HG03139 (cell line): ENCODE data around the gene DSCAM.

ENCODE experiments used
- ATAC-seq: cut with Tn5 transposase; IDR thresholded peaks from one replicate; pipeline ENCODE4 v1.9.1; 2021; ENCODE audit not compliant: unreplicated experiment

The DSCAM gene

GRCh38 chr21:40562242-40563002, 284.5 kb downstream of the DSCAM start:
- ATAC-seq, result no peak

DNA sequence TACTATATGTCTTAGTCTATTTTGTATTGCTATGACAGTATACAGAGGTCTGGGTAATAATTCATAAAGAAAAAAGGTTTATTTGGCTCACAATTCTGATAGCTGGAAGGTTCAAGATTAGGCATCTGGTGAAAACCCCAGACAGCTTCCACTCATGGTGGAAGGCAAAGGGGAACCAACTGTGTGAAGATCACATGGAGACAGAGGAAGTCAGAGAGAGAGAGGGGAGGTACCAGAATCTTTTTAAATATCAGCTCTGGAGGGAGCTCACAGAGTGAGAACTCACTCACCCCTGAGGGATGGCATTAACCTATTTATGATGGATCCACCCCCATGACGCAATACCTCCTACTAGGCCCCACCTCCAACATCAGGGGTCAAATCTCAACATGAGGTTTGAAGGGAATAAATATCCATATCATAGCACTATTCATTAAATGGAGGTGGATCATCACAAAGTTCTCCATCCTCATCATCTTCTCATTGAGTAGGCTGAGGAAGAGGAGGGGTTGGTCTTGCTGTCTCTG, 290.5 kb downstream of the DSCAM start:
- ATAC-seq, result no peak

DNA sequence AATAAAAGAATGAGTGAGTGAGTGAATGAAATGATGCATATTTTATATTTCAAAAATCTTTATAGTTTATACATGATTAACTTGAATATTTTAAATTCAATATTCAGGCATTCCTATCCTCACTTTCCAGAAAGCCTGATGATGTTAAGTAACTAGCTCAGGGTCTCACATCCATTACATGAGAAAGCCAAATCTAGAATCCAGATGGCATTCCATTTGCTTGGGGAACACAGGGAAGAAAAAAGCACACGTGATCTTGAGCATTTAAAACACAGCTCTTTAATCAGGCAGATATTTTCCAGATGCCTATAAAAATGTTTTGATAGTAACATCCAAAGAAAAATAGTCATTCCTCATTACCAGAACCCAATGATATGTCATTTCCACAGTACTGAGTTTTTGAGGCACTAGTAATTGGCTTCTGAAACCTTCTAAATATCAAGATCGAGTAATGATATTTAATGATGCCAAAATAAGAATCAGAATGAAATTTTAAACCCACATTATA, 291.9 kb downstream of the DSCAM start:
- no peak for ATAC-seq

DNA sequence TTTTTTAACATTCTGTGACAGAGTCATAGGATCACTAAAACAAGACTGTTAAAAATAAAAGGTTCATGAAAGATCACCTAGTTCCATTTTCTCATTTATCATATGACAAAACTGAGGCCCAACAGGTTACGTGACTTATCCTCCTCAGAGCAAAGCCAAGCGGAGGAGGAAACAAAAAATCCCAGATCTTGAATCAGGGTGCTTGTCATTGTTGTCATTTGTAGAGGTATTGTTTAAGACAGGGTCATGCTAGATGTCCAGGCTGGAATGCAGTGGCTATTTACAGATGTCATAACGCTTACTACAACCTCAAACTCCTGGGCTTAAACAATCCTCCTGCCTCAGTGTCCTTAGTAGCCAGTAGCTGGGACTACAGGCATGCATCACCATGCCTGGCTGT, 293.2 kb downstream of the DSCAM start:
- no peak for ATAC-seq

DNA sequence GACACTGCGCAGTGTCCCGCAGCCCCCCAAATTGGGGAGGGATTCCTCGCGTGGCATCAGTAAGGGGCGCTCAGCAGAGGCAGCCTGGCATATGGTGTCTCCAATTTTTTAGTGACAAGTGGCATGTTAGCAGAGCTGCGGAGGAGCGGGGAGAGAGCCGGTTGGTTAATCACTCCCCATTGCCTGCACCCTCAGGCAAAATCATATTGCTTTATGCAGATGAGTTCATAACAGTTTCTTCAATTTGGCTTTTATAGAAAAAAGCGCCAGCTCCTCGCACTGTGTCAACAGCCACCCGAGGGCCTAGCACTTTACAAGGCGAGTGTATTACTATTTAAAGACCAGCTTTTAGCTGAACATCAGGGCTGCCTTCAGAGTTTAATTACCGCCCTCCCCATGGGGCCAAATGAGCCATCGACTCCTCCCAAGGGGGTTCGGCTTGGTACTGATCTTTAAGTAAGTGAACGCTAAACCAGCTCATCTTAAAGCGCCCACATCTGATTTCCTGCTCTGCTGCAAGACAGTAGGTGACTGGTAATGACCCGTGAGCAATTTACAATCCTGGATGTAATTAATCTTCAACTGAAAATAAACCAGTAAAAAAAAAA, 298.9 kb downstream of the DSCAM start:
- ATAC-seq, result no peak

GRCh38 chr21:40546647-40547046, 300.3 kb downstream of the DSCAM start:
- ATAC-seq, result no peak

GRCh38 chr21:40540216-40540615, 306.7 kb downstream of the DSCAM start:
- no peak for ATAC-seq

DNA sequence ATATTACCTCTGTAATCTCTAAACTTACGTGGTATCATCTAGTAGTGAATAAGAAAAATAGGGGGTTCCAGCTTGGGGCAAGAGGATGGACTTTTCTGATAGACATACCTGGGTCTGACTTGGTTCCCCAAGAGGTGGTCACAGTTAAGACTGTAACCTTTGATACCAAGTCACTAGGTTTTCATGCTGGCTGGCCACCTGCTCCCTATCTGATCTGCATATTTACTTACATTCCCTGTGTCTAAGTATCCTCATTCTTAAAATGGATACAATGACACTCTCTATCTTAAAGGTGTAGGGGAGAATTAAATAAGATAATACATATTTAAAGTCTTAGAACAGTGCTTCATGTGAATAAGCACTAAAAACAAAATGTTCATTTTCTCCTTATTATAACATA, 312.1 kb downstream of the DSCAM start:
- no peak for ATAC-seq

- ATAC-seq, result no peak
Observed at GRCh38 chr21:40531431-40532110, 315.4 kb downstream of the DSCAM start.

DNA sequence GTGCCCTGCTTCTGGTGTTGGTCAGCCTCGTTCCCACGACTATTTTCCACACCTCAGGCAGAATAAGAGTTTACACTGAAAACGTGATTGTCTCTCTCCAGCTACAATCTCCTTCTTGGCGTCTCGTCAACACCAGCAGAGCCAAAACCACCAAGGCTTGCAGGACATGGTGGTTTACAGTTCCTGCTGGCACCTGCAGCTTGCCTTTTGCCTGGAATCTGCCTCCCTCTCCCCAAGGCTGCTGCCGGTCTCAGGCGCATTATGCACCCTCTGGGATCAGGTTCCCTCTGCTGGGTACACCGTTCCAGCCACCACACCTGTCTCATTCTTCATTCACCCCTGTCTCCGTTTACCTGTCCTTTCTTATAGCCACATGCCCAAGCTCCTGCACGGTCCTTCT, 315.9 kb downstream of the DSCAM start:
- ATAC-seq, result no peak

- no peak for ATAC-seq
Observed at GRCh38 chr21:40517646-40518045, 329.3 kb downstream of the DSCAM start.

GRCh38 chr21:40516335-40516734, 330.6 kb downstream of the DSCAM start:
- no peak for ATAC-seq

DNA sequence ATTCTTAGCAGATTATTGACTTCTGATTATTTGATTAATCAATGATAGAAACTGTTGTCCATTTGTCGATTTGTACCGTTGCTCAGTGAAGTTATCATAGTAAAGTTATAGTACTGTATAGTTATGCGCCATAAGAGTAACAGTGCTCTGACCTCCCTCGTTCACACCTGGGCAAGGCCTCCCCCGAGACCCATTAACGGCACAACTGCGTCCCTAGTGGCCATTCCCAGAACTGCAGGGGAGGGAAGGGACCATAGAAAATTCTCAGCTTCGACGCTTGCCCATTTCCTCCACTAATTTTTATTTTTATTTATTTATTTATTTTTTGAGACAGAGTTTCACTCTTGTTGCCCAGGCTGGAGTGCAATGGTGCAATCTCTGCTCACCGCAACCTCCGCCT, 334.4 kb downstream of the DSCAM start:
- no peak for ATAC-seq

DNA sequence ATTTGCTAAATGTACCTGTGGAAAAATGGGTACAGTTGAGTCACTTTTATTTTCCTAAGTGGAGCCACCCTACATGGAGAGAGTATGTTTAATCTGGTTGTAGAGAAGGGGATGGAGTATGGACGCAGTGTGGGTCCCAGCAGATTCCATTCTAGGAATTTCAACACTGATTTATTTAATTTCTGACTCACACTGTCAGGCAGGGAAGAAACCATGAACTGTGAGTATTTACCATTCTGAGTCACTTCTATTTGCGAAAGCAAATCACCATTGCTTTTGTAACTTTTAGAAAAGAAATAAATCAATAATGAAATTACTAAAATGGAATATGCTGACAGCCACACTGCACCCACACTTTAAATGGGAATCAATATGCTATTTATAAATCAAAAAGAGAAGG, 339.0 kb downstream of the DSCAM start:
- no peak for ATAC-seq

DNA sequence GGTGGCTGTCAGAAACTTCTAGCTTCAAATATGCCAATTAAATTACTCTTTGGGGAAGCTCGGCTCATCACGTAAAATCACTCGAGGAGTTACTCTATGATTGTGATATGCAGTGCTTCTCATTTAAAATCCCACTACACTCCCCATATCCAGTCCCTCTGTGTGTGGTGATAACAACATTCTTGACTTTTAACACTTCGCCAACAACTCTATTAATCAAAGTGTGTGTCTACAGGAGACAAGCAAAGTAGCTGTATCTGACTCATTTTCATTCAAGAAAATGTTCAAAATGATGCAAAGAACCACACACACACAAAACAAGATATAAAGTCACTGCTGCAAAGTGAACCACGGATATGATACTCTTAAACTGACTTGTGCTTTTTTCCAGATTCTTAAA, 341.3 kb downstream of the DSCAM start:
- no peak for ATAC-seq

- ATAC-seq, result no peak
Observed at GRCh38 chr21:40505244-40505643, 341.7 kb downstream of the DSCAM start.

DNA sequence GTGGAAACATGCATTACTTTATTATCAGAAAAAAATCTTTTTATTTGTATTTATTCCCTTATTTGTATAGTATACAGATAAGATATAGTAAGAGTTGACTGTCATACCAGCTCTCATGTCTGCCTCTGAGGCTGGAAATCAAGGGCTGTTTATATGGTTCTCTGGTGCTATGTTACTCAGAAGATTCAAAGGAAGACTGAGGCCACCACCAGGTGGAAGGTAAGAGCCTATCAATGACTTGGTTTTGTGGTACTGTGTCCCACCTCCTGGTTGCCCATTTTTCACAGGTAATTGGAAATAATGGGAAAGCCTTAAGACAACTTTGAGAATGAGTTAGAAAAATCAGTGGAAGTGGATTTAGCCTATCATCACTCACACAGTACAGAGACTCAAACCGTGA, 342.1 kb downstream of the DSCAM start:
- ATAC-seq, result no peak

GRCh38 chr21:40496116-40496515, 350.8 kb downstream of the DSCAM start:
- no peak for ATAC-seq

- no peak for ATAC-seq
Observed at GRCh38 chr21:40490408-40490807, 356.6 kb downstream of the DSCAM start.

DNA sequence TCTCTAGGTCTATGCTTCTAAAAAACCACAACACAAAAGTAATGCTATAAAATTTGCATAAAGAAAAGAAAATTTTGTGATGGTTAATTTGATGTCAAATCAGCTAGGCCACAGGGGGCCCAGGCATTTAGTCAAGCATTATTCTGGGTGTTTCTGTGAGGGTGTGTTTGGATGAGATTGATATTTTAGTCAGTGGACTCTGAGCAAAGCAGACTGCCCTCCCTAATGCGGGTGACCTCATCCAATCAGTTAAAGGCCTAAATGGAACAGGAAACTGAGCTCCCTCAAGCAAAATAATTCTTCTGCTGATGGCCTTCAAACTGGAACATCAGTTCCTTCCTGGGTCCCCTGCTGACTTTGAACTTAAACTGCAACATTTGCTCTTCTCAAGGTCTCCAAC, 358.0 kb downstream of the DSCAM start:
- ATAC-seq, result no peak

GRCh38 chr21:40481764-40482163, 365.2 kb downstream of the DSCAM start:
- ATAC-seq, result no peak

DNA sequence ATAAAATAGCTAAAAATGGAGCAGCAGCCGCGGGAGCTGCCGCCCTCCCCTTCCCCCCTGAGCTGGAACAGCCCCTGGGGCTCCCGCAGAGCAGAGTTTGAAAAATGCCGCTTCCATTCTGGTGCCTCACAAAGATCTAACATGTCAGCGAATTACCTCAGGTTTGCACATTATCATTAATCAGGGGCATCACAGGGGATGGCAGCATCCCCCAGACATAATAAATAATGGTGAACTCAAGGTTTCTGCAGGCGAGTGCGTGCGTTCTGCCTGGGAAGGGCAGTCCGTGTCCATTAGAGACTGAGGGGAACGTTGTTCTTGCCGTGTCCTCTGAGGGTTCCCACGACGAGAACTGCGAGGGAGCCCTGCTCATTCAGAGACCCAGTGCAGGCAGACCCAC, 372.4 kb downstream of the DSCAM start:
- no peak for ATAC-seq
